Breast epithelium (tissue), 3 donors: ENCODE measurements around the gene ASCC1.
"Not testable (repeated sequence)": the region's sequence is repeated elsewhere in the genome, so short reads cannot be mapped to it uniquely, and the experiment has no call there.

Experiments used
- CTCF ChIP-seq, 3 donors: fragments of 450-650 bp; IDR thresholded peaks; one replicate each; pipeline ENCODE4 v1.5.1; 2016 to 2017; ENCODE audit warnings: antibody characterized with exemption in 3 of 3, mild to moderate bottlenecking in 3 of 3, moderate library complexity in 3 of 3
- POLR2AphosphoS5 ChIP-seq, 3 donors: sonication (generic); formaldehyde crosslinking; IDR thresholded peaks; one replicate each; pipeline ENCODE4 v1.6.1; 2017; ENCODE audit warnings: antibody characterized with exemption in 3 of 3

GRCh38 chr10:72224191-72224590 is 8.1 kb upstream of the ASCC1 start:
- TF ChIP-seq CTCF, POLR2AphosphoS5 (IDR thresholded peaks at IDR 0.05): not testable (repeated sequence)
